Endodermal cell (in vitro differentiated cells): Measurements from ENCODE around the gene TSPAN17. TPM values are rescaled to one million over a fixed set of nuclear protein-coding genes. Genes with fewer than 3 reads are reported as not detected.
A peak's percentile ranks its signal among the peaks of the same experiment; 100 is the strongest.

Experiments used
- DNase-seq: peaks from one replicate; pipeline ENCODE4 v3.0.0-alpha.2; 2017
- H3K27ac ChIP-seq: 2 replicates; pipeline ENCODE4 v1.5.1; 2013; ENCODE audit warnings: mild to moderate bottlenecking, low read depth, low read length, moderate library complexity
- H3K27me3 ChIP-seq: 2 replicates; pipeline ENCODE4 v1.6.1; 2013; ENCODE audit warnings: mild to moderate bottlenecking, low read length, moderate library complexity; ENCODE audit not compliant: insufficient read depth, control insufficient read depth, poor library complexity, severe bottlenecking
- H3K36me3 ChIP-seq: 2 replicates; pipeline ENCODE4 v1.7.0; 2013; ENCODE audit warnings: mild to moderate bottlenecking, low read length, moderate library complexity; ENCODE audit not compliant: control insufficient read depth, insufficient read depth
- H3K4me1 ChIP-seq: one replicate; pipeline ENCODE4 v1.7.0; 2013; ENCODE audit warnings: low read length; ENCODE audit not compliant: control insufficient read depth, insufficient read depth
- H3K4me3 ChIP-seq: 2 replicates; pipeline ENCODE4 v1.5.1; 2013; ENCODE audit warnings: mild to moderate bottlenecking, low read length, moderate library complexity
- H3K9ac ChIP-seq: 2 replicates; pipeline ENCODE4 v1.6.1; 2013; ENCODE audit warnings: mild to moderate bottlenecking, low read length, moderate library complexity; ENCODE audit not compliant: poor library complexity, severe bottlenecking; ENCODE audit errors: extremely low read depth
- H3K9me3 ChIP-seq: 2 replicates; pipeline ENCODE4 v1.6.1; 2013; ENCODE audit warnings: mild to moderate bottlenecking, low read length, moderate library complexity; ENCODE audit not compliant: control insufficient read depth
- H3K27ac Mint-ChIP-seq: 2 replicates; pipeline ENCODE4 v1.8.0; 2020; ENCODE audit warnings: mixed read lengths
- H3K27me3 Mint-ChIP-seq: 2 replicates; pipeline ENCODE4 v1.8.0; 2021; ENCODE audit warnings: mild to moderate bottlenecking, mixed read lengths; ENCODE audit not compliant: insufficient read depth
- H3K36me3 Mint-ChIP-seq: 2 replicates; pipeline ENCODE4 v1.8.0; 2020; ENCODE audit warnings: low read depth, mixed read lengths
- H3K4me1 Mint-ChIP-seq: 2 replicates; pipeline ENCODE4 v1.8.0; 2020; ENCODE audit warnings: mixed read lengths
- H3K4me3 Mint-ChIP-seq: 2 replicates; pipeline ENCODE4 v1.8.0; 2020; ENCODE audit warnings: mild to moderate bottlenecking, moderate library complexity, mixed read lengths
- H3K9me3 Mint-ChIP-seq: 2 replicates; pipeline ENCODE4 v1.8.0; 2020; ENCODE audit warnings: mild to moderate bottlenecking, mixed read lengths
- WGBS, 2 experiments: methylation state at CpG; one replicate each; pipeline versions ENCODE4 v1.1.5 to v1.1.7; 2013; ENCODE audit warnings: missing lambda C conversion rate in 2 of 2, mixed read lengths in 1 of 2; ENCODE audit not compliant: insufficient coverage in 1 of 2, insufficient read length in 1 of 2; 5-methylcytosine and 5-hydroxymethylcytosine counted together
- total RNA-seq, 2 donors: library from RNA; stranded (reverse); fragmentation: NEBNext Ultra II Directional in 1 of 2; extraction: Animal tissue kit (Norgen Biotek cat#: 25700) in 1 of 2; gene quantifications; 2 replicates in 1 of 2; 3 replicates in 1 of 2; pipeline ENCODE4 v1.2.1, GENCODE V29; 2021
- TF ChIP-seq, protein P1 (sequence below): fragments of 200-600 bp; sonication (generic); conservative IDR thresholded peaks from 2 replicates; pipeline ENCODE4 v1.5.0; 2021; ENCODE audit warnings: antibody characterized with exemption, mild to moderate bottlenecking

Gene TSPAN17
- total RNA-seq, 2 donors from 2014 or later = 49.3 to 50.3 TPM

DNA sequence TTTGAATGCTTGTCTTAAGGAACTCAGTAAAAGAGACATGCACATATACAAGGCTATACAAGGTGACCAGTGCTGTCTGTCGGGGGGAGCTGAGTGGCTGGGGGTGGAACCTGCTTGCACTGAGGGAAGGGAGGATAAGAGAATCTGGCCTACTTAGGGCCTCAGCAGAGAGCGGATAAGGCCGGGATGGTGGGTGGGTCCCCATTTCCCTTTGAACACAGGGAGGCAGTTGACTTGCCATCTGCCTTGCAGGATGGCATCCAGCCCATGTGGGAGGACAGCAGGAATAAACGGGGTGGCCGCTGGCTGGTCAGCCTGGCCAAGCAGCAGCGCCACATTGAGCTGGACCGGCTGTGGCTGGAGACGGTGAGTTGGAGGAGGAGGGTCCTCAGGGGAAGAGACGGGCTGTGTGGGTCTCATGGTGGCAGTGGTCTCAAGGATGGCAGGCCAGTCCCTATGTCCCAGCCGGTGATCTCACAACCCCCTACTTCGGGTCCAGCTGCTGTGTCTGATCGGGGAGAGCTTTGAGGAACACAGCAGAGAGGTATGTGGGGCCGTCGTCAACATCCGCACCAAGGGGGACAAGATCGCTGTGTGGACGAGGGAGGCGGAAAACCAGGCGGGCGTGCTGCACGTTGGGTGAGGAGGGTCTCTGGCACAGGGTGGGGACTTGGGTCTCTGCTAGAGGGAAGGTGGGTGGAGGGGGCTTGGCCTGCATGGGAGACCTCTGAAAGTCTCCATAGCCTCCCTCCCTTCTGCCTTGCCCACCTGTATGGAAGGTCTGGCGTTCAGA, 2.2 kb upstream of the TSPAN17 start:
- H3K4me1 ChIP-seq = no peaks in the 10 kb centered on the region
- Mint-ChIP-seq H3K27me3 (no peaks in the 10 kb centered on the region), H3K4me1 (peaks cover 32% of the 10 kb centered on the region), H3K27ac (no peak overlapping the region), H3K36me3 (no peaks in the 10 kb centered on the region), H3K4me3 (no peak overlapping the region), H3K9me3 (no peaks in the 10 kb centered on the region)
- DNase-seq = no peak
- WGBS, 2 experiments = 94 to 97% methylated on average over 5 to 22 of the region's 22 CpGs
- H3K9me3 ChIP-seq = no peaks in the 10 kb centered on the region
- H3K9ac ChIP-seq = no peak overlapping the region
- H3K36me3 ChIP-seq = no peaks in the 10 kb centered on the region
- no peak overlapping the region for H3K27ac ChIP-seq
- no peaks in the 10 kb centered on the region for H3K27me3 ChIP-seq
- TF ChIP-seq, protein P1, sequence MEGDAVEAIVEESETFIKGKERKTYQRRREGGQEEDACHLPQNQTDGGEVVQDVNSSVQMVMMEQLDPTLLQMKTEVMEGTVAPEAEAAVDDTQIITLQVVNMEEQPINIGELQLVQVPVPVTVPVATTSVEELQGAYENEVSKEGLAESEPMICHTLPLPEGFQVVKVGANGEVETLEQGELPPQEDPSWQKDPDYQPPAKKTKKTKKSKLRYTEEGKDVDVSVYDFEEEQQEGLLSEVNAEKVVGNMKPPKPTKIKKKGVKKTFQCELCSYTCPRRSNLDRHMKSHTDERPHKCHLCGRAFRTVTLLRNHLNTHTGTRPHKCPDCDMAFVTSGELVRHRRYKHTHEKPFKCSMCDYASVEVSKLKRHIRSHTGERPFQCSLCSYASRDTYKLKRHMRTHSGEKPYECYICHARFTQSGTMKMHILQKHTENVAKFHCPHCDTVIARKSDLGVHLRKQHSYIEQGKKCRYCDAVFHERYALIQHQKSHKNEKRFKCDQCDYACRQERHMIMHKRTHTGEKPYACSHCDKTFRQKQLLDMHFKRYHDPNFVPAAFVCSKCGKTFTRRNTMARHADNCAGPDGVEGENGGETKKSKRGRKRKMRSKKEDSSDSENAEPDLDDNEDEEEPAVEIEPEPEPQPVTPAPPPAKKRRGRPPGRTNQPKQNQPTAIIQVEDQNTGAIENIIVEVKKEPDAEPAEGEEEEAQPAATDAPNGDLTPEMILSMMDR = no peak
- H3K4me3 ChIP-seq = no peak overlapping the region

DNA sequence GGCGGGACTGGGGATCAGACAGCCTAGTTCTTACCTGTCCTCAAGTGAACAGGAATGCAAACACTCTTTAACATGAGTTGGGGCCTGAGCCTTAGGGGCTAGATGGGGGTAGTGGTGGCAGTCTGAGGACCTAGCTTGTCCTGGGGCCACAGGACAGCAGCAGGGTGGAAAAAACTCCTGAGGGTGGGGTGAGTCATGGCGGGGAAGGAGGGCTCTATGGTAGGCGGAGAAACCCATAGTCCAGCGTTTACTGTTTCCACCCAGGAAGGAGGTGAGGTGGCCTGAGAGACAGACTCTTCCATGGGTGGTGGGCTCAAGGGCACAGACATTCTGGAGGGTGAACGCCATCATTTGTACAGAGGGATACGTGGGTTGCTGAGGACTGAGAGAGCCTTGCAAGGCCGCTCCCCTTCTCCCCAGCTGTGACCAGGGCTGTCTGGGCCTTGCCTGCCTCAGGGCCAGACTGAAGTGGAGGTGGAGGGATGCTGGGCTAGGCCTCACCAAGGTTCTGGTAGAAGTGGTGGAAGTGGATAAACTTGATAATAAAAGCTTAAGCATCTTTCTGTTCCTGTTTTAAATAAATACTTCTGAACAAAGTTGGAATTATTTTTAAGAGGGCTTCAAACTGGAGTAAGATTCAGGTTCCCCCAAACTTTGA, 1.1 kb upstream of the TSPAN17 start:
- H3K27ac ChIP-seq = no peak overlapping the region
- H3K4me3 ChIP-seq = no peak overlapping the region
- Mint-ChIP-seq H3K36me3 (no peaks in the 10 kb centered on the region), H3K4me3 (no peak overlapping the region), H3K4me1 (peaks cover 36% of the 10 kb centered on the region), H3K27ac (no peak overlapping the region), H3K9me3 (no peaks in the 10 kb centered on the region), H3K27me3 (no peaks in the 10 kb centered on the region)
- no peaks in the 10 kb centered on the region for H3K9me3 ChIP-seq
- no peaks in the 10 kb centered on the region for H3K4me1 ChIP-seq
- DNase-seq = no peak
- WGBS, 2 experiments = 89 to 100% methylated on average over 3 to 7 of the region's 7 CpGs
- no peak overlapping the region for H3K9ac ChIP-seq
- no peaks in the 10 kb centered on the region for H3K36me3 ChIP-seq
- TF ChIP-seq, protein P1 = no peak
- H3K27me3 ChIP-seq = no peaks in the 10 kb centered on the region

DNA sequence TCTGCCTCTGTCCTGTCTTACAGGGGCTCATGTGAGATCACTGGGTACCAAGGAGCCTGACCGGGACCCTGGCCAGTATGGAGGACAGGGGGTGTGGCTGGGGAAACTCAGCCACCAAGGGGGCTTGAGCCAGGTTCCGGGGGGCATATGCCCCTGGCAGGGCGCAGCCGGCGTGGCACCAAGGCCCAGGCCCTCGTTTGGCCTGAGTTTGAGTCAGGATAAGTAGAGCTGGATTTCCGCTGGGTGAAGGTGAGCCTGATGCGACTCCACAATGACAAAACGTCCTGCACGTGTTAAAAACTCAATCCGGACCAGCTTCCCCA, 616 bp upstream of the TSPAN17 start:
- H3K27me3 ChIP-seq = no peaks in the 10 kb centered on the region
- WGBS, 2 experiments = 33 to 66% methylated on average over 4 to 11 of the region's 11 CpGs
- Mint-ChIP-seq H3K36me3 (peaks cover 3% of the 10 kb centered on the region), H3K27me3 (no peaks in the 10 kb centered on the region), H3K27ac (peak overlapping the region; percentile 92), H3K4me1 (peaks cover 36% of the 10 kb centered on the region), H3K4me3 (peak overlapping the region; percentile 75), H3K9me3 (no peaks in the 10 kb centered on the region)
- H3K27ac ChIP-seq = peak overlapping the region; percentile 47
- no peak overlapping the region for H3K9ac ChIP-seq
- no peaks in the 10 kb centered on the region for H3K4me1 ChIP-seq
- TF ChIP-seq, protein P1 = no peak
- no peak for DNase-seq
- H3K36me3 ChIP-seq = no peaks in the 10 kb centered on the region
- no peaks in the 10 kb centered on the region for H3K9me3 ChIP-seq
- H3K4me3 ChIP-seq = peak overlapping the region; percentile 49
